DOHH2 (cell line): Measurements from ENCODE around the gene DKKL1.

Experiments used
- H3F3A ChIP-seq: fragments of 200-600 bp; sonication (generic), shearing (Covaris generic); 2 replicates; pipeline ENCODE4 v1.6.0; 2016; ENCODE audit warnings: antibody characterized with exemption, mild to moderate bottlenecking; ENCODE audit not compliant: control insufficient read depth, insufficient read depth
- H3K27ac ChIP-seq: fragments of 200-600 bp; sonication (generic); 2 replicates; pipeline ENCODE4 v1.5.1; 2014; ENCODE audit warnings: low read depth, mild to moderate bottlenecking, low read length, moderate library complexity
- H3K27me3 ChIP-seq: fragments of 200-600 bp; sonication (generic); 2 replicates; pipeline ENCODE4 v1.6.1; 2014; ENCODE audit warnings: mild to moderate bottlenecking, low read length, mixed read lengths; ENCODE audit not compliant: control insufficient read depth
- H3K36me3 ChIP-seq: fragments of 200-600 bp; sonication (generic); 2 replicates; pipeline ENCODE4 v1.6.1; 2014; ENCODE audit warnings: mild to moderate bottlenecking, low read length, moderate library complexity, mixed read lengths; ENCODE audit not compliant: control insufficient read depth
- H3K4me1 ChIP-seq: fragments of 200-600 bp; sonication (generic); 2 replicates; pipeline ENCODE4 v1.6.1; 2014; ENCODE audit warnings: mild to moderate bottlenecking, low read length, mixed read lengths; ENCODE audit not compliant: control insufficient read depth
- H3K4me2 ChIP-seq: fragments of 200-600 bp; sonication (generic); 2 replicates; pipeline ENCODE4 v1.6.0; 2014; ENCODE audit warnings: mild to moderate bottlenecking, low read length, moderate library complexity
- H3K4me3 ChIP-seq: fragments of 200-600 bp; sonication (generic); 2 replicates; pipeline ENCODE4 v1.5.1; 2014; ENCODE audit warnings: mild to moderate bottlenecking, low read length, mixed read lengths
- H3K79me2 ChIP-seq: fragments of 200-600 bp; sonication (generic); 2 replicates; pipeline ENCODE4 v1.6.1; 2014; ENCODE audit warnings: mild to moderate bottlenecking, low read length, mixed read lengths; ENCODE audit not compliant: control insufficient read depth
- H3K9me2 ChIP-seq: fragments of 200-600 bp; sonication (generic); replicated peaks from 2 replicates; pipeline ENCODE4 v1.6.1; 2014; ENCODE audit warnings: mild to moderate bottlenecking, low read length, mixed read lengths; ENCODE audit not compliant: control insufficient read depth
- H3K9me3 ChIP-seq: fragments of 200-600 bp; sonication (generic); 2 replicates; pipeline ENCODE4 v1.6.1; 2014; ENCODE audit warnings: antibody characterized with exemption, low read length, mixed read lengths; ENCODE audit not compliant: control insufficient read depth, insufficient read depth
- H4K20me1 ChIP-seq: fragments of 200-600 bp; sonication (generic); 2 replicates; pipeline ENCODE4 v1.6.0; 2014; ENCODE audit warnings: low read depth, mild to moderate bottlenecking, antibody characterized with exemption, low read length, moderate library complexity; ENCODE audit not compliant: control insufficient read depth, insufficient read depth
- EZH2phosphoT487 ChIP-seq: fragments of 200-600 bp; sonication (generic); IDR thresholded peaks from 2 replicates; pipeline ENCODE4 v1.6.1; 2017; ENCODE audit warnings: borderline replicate concordance, mild to moderate bottlenecking, antibody characterized with exemption, low read length, moderate library complexity, mixed read lengths
- TF ChIP-seq, protein P1 (sequence below): fragments of 200-600 bp; sonication (generic); IDR thresholded peaks from one replicate; pipeline ENCODE4 v1.5.1; 2014; ENCODE audit warnings: antibody characterized with exemption, mild to moderate bottlenecking, low read depth, low read length; ENCODE audit not compliant: poor library complexity, severe bottlenecking

Gene DKKL1

DNA sequence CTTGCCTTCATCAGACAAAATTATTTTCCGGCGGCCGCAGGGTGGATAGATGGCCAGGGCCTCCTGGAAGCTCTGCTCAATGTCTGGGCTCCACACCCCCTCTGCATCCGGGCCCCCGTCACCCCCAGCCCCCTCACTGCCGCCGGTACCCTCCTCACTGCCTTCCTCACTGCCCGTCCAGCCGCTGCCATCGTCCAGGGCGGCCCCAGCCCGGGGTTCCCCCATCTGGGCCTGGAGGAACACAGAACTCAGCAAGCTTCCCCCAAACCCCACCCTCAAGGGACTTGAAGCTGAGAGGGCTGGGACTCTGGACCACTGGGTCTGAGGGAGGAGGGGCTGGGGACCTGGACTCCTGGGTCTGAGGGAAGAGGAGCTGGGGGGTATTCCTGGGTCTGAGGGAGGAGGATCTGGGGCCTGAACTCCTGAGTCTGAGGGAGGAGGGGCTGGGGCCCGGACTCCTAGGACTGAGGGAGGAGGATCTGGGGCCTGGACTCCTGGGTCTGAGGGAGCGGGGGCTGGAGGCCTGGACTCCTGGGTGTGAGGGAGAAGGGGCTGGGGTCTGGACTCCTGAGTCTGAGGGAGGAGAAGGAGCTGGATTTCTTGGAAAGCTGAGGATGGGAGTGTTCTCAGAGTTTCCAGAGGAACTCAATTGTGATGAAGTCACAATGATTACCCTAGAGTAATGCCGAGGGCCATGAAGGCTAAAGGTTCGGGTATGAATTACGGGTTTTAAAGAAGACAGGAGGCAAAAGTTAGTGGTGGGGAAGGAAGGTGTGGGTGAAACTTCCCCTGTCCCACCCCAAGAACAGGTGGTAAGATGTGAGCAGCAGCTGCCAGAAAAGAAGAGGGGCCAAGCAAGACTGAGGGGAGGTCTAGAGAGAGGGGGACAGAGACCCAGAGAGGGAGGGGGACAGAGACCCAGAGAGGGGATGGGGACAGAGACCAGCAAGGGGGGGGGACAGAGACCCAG lies 3.5 kb upstream of the DKKL1 start:
- H3K4me1 ChIP-seq: peaks cover 58% of the 10 kb centered on the region
- H3F3A ChIP-seq: peaks cover 8% of the 10 kb centered on the region
- H3K9me2 ChIP-seq: no peaks in the 10 kb centered on the region
- H3K36me3 ChIP-seq: no peaks in the 10 kb centered on the region
- H3K4me3 ChIP-seq: no peak overlapping the region
- H3K9me3 ChIP-seq: no peaks in the 10 kb centered on the region
- peaks cover 46% of the 10 kb centered on the region for H3K27me3 ChIP-seq
- no peak for TF ChIP-seq EZH2phosphoT487
- TF ChIP-seq, protein P1, sequence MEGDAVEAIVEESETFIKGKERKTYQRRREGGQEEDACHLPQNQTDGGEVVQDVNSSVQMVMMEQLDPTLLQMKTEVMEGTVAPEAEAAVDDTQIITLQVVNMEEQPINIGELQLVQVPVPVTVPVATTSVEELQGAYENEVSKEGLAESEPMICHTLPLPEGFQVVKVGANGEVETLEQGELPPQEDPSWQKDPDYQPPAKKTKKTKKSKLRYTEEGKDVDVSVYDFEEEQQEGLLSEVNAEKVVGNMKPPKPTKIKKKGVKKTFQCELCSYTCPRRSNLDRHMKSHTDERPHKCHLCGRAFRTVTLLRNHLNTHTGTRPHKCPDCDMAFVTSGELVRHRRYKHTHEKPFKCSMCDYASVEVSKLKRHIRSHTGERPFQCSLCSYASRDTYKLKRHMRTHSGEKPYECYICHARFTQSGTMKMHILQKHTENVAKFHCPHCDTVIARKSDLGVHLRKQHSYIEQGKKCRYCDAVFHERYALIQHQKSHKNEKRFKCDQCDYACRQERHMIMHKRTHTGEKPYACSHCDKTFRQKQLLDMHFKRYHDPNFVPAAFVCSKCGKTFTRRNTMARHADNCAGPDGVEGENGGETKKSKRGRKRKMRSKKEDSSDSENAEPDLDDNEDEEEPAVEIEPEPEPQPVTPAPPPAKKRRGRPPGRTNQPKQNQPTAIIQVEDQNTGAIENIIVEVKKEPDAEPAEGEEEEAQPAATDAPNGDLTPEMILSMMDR: no peak
- no peaks in the 10 kb centered on the region for H3K79me2 ChIP-seq
- H3K4me2 ChIP-seq: no peak overlapping the region
- H4K20me1 ChIP-seq: no peaks in the 10 kb centered on the region
- no peak overlapping the region for H3K27ac ChIP-seq

DNA sequence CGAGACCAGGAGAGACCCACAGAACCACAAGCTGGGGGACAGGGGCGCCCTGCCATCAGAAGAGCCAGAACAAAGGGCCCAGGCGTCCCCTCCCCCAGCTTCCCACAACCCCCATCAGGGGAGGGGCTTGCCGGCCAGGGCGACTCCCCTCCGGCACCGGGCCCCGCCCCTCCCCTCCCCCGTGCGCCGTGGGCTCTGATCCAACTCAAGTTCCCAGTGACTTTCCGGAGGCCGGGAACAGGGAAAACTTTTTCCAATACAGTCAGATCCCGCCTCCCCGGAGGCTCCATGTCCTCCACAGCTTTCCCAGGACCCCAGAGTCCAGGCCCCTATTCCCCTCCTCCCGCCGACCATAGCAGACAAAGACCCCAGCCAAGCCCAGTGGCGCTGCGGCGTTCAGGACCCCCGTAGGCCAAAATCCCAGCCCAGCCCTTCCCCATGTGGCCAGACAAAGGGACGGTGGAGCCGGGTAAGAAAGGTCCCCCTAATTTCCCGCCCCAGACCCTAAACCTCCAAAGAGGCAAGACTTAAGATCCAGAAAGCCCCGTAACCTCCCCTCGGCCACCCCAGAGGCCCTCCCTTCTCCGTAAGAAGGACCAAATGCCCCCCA lies 2.1 kb upstream of the DKKL1 start:
- no peaks in the 10 kb centered on the region for H4K20me1 ChIP-seq
- H3K9me3 ChIP-seq: no peaks in the 10 kb centered on the region
- peaks cover 8% of the 10 kb centered on the region for H3F3A ChIP-seq
- H3K4me2 ChIP-seq: peak overlapping the region; percentile 56
- H3K79me2 ChIP-seq: no peaks in the 10 kb centered on the region
- peak overlapping the region; percentile 46; the same call in 1 of the 2 replicates for H3K4me3 ChIP-seq
- peaks cover 44% of the 10 kb centered on the region for H3K4me1 ChIP-seq
- H3K27me3 ChIP-seq: peaks cover 46% of the 10 kb centered on the region
- TF ChIP-seq, protein P1: no peak
- no peak for TF ChIP-seq EZH2phosphoT487
- H3K36me3 ChIP-seq: no peaks in the 10 kb centered on the region
- H3K27ac ChIP-seq: no peak overlapping the region
- no peaks in the 10 kb centered on the region for H3K9me2 ChIP-seq

DNA sequence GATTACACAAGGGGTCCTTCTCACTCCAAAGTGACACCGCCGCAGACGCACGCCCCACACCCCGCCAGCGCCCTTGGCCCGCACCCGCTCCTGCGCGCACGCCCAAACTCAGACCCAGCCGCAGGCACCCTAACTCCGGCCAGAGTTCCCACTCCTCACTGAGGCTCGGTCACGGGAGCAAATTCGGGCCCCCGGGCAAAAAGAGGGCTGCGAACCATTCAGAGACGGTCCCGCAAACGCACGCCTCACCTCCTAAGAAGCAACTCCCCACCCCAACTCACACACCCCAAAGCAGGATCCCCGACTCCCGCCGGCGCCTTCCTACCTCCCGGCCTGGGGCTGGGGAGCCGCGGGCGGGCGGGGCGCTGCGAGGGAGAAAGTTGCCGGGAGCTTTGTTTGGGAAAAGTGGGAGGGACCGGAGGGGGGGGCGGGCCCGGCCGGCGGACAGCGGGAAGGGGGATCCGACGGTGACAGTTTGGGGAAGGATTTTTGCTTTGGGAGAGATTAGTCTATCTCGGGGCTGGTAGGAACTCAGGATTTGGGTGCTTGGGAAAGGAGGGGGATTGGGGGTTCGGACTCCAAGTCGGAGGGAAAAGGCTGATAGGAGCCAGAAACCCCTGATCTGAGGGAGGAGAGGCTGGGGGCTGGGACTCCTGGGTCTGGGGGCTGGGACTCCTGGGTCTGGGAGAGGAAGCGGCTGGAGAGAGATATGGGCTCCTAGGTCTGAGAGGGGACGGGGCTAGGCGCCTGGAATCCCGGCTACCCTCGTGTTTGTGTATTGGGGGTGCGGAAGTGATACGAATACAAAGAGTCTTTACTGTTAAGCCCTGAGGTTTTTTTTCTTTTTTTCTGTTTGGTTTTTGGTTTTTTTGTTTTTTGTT lies 1.4 kb upstream of the DKKL1 start, which contains the start of gene TEAD2:
TEAD2 (minus strand) TSS at position 369 of the 881 bp plus-strand sequence. CDS start 2,341 bp downstream, outside the sequence.
- no peaks in the 10 kb centered on the region for H3K9me3 ChIP-seq
- H3K4me1 ChIP-seq: peaks cover 36% of the 10 kb centered on the region
- no peaks in the 10 kb centered on the region for H3K36me3 ChIP-seq
- peak within 1 kb of the TSS; percentile 56 for H3K4me2 ChIP-seq
- H3F3A ChIP-seq: peaks cover 8% of the 10 kb centered on the region
- peak within 1 kb of the TSS; percentile 46 for H3K4me3 ChIP-seq
- H4K20me1 ChIP-seq: no peaks in the 10 kb centered on the region
- TF ChIP-seq, protein P1: no peak
- TF ChIP-seq EZH2phosphoT487: peak; percentile 92
- H3K27me3 ChIP-seq: peaks cover 46% of the 10 kb centered on the region
- H3K79me2 ChIP-seq: no peaks in the 10 kb centered on the region
- no peaks in the 10 kb centered on the region for H3K9me2 ChIP-seq
- no peak within 1 kb of the TSS for H3K27ac ChIP-seq
